Colonic mucosa (tissue), 4 donors: ENCODE data around the gene OMP. TPM values are rescaled to one million over a fixed set of nuclear protein-coding genes. Genes with fewer than 3 reads are reported as not detected.
A peak's percentile ranks its signal among the peaks of the same experiment; 100 is the strongest.

Experiments
- DNase-seq: peaks from one replicate; pipeline ENCODE4 v3.0.0-alpha.2; 2020
- H3K27ac ChIP-seq: fragments of 200-600 bp; one replicate; pipeline ENCODE4 v1.8.0; 2021
- H3K27me3 ChIP-seq: fragments of 200-600 bp; one replicate; pipeline ENCODE4 v1.8.0; 2021
- H3K36me3 ChIP-seq: fragments of 200-600 bp; one replicate; pipeline ENCODE4 v1.8.0; 2021
- H3K4me1 ChIP-seq: fragments of 200-600 bp; one replicate; pipeline ENCODE4 v1.8.0; 2021; ENCODE audit warnings: mild to moderate bottlenecking
- H3K4me3 ChIP-seq: fragments of 200-600 bp; one replicate; pipeline ENCODE4 v1.8.0; 2021
- H3K9ac ChIP-seq, 2 donors: one replicate each; pipeline ENCODE4 v1.7.0; 2013; ENCODE audit warnings: control low read depth in 2 of 2, low read depth in 2 of 2, low read length in 2 of 2
- H3K9me3 ChIP-seq: fragments of 200-600 bp; one replicate; pipeline ENCODE4 v1.8.0; 2021
- intact Hi-C: fragments of 100-400 bp; cut with DNase I; formaldehyde crosslinking; loops from one replicate; pipeline ENCODE4 v1.14.1; 2022
- total RNA-seq, 2 donors: library from RNA; stranded (reverse); fragmentation: NEBNext Ultra II Directional in 1 of 2; extraction: Animal tissue kit (Norgen Biotek cat#: 25700) in 1 of 2; gene quantifications; one replicate each; pipeline ENCODE4 v1.2.1, GENCODE V29; 2021
- TF ChIP-seq, protein P1 (sequence below): fragments of 200-600 bp; IDR thresholded peaks from one replicate; pipeline ENCODE4 v1.8.0; 2022; ENCODE audit warnings: antibody characterized with exemption, mild to moderate bottlenecking
- donor health status: healthy.
- donor health status: DM: no; HTN: no; CAD: no.
- donor health status: DM: no; HTN: no; CAD: no.

The OMP gene
- total RNA-seq, 2 donors from 2014 or later: 7.5 to 16.8 TPM

DNA sequence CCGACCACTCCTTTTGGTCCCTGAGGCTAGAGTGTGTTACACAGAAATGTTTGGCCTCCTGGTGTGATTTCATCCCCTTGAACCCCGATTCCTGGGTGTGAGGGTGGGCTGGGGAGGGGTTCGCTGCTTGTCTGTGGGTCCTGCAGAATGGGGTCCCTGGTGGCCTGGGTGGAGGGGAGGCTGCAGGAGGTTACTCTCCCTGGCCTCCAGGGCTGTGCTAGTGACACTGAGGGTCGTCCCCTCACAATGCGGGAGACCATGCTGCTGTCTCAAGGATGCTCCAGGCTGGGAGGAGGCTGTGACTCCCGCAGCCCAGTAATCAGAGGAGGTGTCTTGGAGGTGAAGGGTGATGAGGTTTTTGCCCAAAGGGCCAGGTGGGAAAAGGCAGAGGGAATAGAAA, 17.0 kb upstream of the OMP start:
- peaks cover 60% of the 10 kb centered on the region for H3K4me1 ChIP-seq
- no peak overlapping the region for H3K4me3 ChIP-seq
- TF ChIP-seq, protein P1, sequence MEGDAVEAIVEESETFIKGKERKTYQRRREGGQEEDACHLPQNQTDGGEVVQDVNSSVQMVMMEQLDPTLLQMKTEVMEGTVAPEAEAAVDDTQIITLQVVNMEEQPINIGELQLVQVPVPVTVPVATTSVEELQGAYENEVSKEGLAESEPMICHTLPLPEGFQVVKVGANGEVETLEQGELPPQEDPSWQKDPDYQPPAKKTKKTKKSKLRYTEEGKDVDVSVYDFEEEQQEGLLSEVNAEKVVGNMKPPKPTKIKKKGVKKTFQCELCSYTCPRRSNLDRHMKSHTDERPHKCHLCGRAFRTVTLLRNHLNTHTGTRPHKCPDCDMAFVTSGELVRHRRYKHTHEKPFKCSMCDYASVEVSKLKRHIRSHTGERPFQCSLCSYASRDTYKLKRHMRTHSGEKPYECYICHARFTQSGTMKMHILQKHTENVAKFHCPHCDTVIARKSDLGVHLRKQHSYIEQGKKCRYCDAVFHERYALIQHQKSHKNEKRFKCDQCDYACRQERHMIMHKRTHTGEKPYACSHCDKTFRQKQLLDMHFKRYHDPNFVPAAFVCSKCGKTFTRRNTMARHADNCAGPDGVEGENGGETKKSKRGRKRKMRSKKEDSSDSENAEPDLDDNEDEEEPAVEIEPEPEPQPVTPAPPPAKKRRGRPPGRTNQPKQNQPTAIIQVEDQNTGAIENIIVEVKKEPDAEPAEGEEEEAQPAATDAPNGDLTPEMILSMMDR: no peak
- peak overlapping the region; percentile 86 for H3K27ac ChIP-seq
- peak overlapping the region in 1 of 2 donors; percentile 97 for H3K9ac ChIP-seq
- no peaks in the 10 kb centered on the region for H3K9me3 ChIP-seq
- no peak for DNase-seq
- H3K27me3 ChIP-seq: no peaks in the 10 kb centered on the region
- H3K36me3 ChIP-seq: no peaks in the 10 kb centered on the region
- intact Hi-C loops: no loop called here

DNA sequence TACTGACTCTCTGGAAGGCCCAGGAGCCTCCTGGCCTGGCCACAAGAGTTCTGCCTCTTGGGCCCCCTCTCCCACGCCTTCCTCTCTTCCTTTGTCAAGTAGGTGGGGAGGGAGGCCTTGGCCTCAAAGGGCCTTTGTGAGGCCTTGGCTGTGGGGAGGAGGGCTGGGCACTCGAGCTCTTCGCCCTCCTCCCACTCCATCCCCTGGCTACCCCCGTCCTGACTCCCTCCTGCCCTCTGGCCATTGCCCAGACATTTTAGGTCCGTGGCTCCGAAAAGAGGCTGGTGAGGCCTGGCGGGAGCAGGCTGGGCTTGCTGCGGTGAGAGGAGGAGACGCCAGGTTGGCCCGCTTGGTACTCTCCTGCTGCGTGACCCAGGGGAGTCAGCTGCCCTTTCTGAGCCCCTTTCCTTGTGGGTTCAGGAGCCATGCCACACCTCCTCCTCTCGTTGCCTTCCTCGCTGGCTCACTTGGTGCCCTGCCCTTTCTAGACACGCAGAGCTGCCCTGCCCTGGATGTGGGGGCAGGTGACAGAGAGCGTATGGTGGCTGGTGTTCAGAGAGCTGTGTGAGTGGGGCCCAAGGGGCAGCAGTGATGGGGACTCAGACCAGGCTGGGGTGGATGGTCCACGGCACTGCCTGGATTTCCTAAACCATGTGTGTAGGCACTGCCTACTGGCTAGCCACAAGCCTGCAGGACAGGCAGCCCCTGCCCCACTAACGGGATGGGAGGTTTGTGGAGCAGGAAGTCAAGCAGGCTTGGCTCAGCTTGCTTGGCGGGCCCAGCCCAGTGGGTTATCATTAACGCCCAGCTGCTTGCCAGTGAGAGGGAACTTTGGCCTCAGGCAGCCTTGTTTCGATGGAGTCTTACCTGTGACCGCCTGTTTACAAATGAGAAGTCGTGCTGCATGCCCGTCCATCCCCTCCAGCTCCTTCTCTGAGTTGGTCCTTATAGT, 15.8 kb upstream of the OMP start:
- TF ChIP-seq, protein P1: no peak
- intact Hi-C loops: no loop called here

DNA sequence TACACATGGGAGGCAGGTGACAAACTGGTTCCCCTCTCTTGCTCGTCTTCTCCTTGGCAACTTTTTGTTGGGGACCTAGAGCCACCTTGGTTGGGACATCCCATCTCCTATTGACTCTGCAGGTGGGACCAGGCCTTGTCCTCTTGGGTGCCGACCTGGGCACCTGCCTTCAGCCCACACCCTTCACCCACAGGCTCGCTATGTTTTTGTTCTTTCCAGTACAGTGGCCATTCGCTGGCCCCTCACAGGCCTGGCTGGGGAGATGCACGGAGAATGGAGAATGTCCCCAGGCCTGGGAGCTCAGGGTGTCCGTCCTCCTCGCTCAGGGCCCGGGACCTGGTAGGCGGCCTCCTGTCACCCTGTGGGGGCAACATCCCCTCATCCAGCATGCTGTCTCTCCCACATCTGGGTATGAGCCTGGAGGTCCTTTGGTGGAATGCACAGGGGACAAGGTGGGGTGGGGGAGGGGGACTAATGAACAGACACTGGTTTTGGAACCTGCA, 14.9 kb upstream of the OMP start:
- Histone ChIP-seq H3K4me1 (peaks cover 51% of the 10 kb centered on the region), H3K9ac (peak overlapping the region; percentile 59 to 97), H3K4me3 (no peak overlapping the region), H3K27me3 (no peaks in the 10 kb centered on the region), H3K36me3 (no peaks in the 10 kb centered on the region), H3K27ac (peak overlapping the region; percentile 86), H3K9me3 (no peaks in the 10 kb centered on the region)
- no peak for DNase-seq
- intact Hi-C loops: no loop called here
- TF ChIP-seq, protein P1: no peak

More for the DNA sequence above, 15.8 kb upstream of the OMP start:
- Histone ChIP-seq H3K4me3 (no peak overlapping the region), H3K9ac (peak overlapping the region; percentile 59 to 97), H3K36me3 (no peaks in the 10 kb centered on the region), H3K4me1 (peaks cover 61% of the 10 kb centered on the region), H3K27me3 (no peaks in the 10 kb centered on the region), H3K9me3 (no peaks in the 10 kb centered on the region), H3K27ac (peak overlapping the region; percentile 86)
- peak; percentile 91 for DNase-seq

DNA sequence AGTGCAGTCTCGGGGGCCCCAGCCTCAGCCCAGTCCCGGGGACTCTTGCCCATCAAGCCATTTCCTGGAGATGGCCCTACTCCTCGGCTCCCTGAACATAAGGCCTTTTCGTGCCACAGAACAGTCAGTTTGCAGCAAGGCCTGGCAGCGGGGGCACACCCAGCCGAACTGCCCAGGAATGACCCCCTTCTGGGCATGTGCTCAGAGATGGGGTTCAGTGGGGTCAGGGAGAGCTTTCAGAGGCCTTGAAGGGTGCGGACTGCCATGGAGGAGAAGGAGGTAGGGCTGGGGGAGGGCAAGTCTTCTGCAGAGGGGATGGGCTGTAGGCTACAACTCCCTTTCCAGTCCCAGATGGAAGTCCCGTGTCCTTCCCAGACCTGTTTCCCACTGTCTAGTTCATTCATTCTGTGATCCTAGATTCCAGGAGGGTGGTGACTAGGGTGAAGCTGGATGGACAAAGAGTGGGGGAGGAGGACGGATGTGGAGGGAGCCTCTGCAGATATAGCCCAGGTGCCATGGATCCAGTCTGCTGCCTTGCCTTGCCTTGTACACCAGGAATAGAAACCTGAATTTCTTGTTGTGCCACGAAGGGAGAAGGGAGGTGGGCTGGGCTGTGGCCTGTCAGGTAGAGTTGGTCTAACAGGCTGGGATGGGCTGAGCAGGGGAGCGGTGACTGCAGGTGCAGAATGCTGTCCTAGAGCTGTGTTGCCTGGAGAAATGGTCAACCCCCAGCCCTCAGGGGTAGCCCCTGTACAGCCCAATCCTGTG, 14.2 kb upstream of the OMP start:
- peaks cover 44% of the 10 kb centered on the region for H3K4me1 ChIP-seq
- intact Hi-C loops: no loop called here
- TF ChIP-seq, protein P1: no peak
- H3K4me3 ChIP-seq: no peak overlapping the region
- H3K27me3 ChIP-seq: no peaks in the 10 kb centered on the region
- peak overlapping the region; percentile 86 for H3K27ac ChIP-seq
- H3K36me3 ChIP-seq: no peaks in the 10 kb centered on the region
- H3K9me3 ChIP-seq: no peaks in the 10 kb centered on the region
- DNase-seq: peak; percentile 81
- peak overlapping the region; percentile 59 to 97 for H3K9ac ChIP-seq

DNA sequence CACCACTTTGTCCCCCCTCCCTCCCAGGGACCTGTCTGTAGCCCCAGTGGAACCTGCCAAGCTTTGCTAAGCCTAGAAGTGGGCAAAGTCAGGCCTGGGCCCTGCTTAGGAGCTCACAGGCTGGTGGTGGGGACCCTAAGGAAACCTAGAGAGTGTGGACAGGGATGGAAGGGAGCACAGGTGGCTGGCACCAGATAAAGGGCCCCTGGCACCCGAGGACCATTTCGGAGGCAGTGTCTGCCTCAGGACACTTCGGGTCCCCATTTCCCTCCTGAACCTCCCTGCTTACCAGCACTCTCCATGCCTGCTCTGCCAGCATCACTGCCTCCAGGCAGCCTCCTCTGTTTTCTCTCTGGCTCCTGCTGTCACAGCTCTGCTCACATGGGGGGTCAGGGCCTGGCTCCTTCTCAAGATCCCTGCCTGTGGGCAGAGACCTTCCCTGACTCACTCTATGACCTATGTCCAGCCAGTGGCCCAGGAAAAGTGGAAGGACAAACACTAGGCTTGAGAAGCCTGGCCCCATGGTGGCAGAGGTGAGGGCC, 13.6 kb upstream of the OMP start:
- Histone ChIP-seq H3K4me3 (no peak overlapping the region), H3K36me3 (no peaks in the 10 kb centered on the region), H3K9me3 (no peaks in the 10 kb centered on the region), H3K4me1 (peaks cover 42% of the 10 kb centered on the region), H3K27ac (peak overlapping the region; percentile 86), H3K27me3 (no peaks in the 10 kb centered on the region), H3K9ac (peak overlapping the region in 1 of 2 donors; percentile 97)
- no peak for DNase-seq
- intact Hi-C loops: no loop called here
- TF ChIP-seq, protein P1: no peak
